ENCODE measurements around the gene GPC4. TPM values are rescaled to one million over a fixed set of nuclear protein-coding genes. Genes with fewer than 3 reads are reported as not detected.

GPC4 gene
- total RNA-seq, 2 donors from 2014 or later, result 21.3 to 28.4 TPM

DNA sequence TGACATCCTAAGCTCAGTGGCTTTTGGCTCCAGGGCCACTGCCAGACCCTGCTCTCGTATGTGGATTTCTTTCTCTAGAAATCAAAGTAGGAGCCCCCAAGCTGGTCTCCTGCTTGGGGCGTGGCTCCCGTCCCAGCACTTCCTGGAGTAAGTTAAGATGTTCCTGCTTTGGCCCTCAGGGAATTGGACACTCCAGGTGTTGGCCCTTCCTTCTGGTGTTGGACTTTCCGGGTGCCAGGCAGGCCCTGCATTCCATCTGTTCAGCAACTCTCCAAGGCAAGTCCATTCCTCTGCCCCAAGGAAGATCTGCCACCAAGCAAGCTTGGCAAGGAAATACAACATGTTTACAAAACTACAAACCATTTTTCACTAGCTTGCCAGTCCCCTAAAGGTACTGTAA is 22.1 kb upstream of the GPC4 start:
- H3K27ac ChIP-seq, result no peak overlapping the region
- DNase-seq (ENCODE audit: low spot score), result no peak
- H3K9me3 ChIP-seq, result no peaks in the 10 kb centered on the region
- H3K27me3 ChIP-seq (replicated peaks; ENCODE audit: insufficient read depth), result no peaks in the 10 kb centered on the region
- H3K4me1 ChIP-seq (ENCODE audit: control insufficient read depth in 1 of 2, low read depth in 2 of 2), result no peaks in the 10 kb centered on the region
- ATAC-seq (ENCODE audit: insufficient number of reproducible peaks, low FRiP score, low read depth), result no peak
- TF ChIP-seq, protein P1, sequence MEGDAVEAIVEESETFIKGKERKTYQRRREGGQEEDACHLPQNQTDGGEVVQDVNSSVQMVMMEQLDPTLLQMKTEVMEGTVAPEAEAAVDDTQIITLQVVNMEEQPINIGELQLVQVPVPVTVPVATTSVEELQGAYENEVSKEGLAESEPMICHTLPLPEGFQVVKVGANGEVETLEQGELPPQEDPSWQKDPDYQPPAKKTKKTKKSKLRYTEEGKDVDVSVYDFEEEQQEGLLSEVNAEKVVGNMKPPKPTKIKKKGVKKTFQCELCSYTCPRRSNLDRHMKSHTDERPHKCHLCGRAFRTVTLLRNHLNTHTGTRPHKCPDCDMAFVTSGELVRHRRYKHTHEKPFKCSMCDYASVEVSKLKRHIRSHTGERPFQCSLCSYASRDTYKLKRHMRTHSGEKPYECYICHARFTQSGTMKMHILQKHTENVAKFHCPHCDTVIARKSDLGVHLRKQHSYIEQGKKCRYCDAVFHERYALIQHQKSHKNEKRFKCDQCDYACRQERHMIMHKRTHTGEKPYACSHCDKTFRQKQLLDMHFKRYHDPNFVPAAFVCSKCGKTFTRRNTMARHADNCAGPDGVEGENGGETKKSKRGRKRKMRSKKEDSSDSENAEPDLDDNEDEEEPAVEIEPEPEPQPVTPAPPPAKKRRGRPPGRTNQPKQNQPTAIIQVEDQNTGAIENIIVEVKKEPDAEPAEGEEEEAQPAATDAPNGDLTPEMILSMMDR (IDR thresholded peaks at IDR 0.05), result no peak
- no peaks in the 10 kb centered on the region for H3K36me3 ChIP-seq
- no peak overlapping the region for H3K4me3 ChIP-seq

DNA sequence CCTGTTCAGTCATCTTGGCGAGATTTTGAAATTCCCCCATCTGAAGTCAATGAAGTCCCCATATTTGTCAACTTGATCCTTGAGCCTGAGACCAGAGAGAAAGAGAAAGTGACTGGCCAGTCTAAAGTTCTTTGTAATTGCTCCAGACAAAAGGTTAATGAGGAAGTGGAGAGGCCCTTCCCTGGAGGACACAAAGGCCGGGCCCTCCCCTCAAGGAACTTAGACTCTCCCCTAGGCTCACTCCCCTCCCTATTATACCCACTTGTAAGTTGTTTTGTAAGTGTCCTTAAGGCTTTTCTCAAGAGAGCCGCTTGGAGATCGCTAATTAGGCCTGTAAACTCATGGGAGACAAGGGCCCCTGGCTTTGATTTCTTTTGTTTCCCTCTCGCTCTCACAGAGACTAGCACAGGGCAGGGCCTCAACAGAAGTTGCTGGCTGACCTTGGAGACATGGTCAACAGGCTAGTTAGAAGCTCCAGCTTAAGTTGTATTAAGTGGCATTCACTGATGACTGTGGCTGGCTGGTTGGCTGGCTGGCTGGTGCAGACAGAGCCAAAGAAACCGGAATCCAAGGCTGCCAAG is 20.3 kb upstream of the GPC4 start:
- no peak for DNase-seq (ENCODE audit: low spot score)

DNA sequence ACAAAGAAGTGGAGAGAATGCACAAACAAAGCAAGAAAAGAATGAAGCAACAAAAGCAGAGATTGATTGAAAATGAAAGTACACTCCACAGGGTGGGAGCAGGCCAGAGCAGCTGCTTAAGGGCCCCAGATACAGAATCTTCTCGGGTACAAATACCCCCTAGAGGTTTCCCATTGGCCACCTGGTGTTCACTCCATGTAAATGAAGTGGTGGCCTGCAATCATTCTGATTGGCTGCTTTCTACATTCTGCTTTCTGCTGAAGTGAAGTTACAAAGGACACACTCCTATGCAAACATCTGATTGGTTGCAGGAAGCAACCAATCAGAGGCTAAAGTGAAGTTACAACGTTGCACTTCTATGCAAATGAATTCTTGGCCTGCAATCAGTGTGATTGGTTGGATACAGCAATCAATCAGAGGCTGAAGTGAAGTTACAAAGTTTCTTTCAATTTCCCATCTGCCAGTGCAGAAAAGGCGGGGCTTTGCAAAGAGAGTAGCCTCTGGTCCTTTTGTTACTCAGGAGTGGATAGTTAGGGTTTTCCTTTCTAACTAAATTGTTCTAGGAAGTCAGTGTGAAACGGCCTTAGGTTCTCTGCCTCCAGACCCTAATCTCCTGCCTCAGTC is 19.0 kb upstream of the GPC4 start:
- TF ChIP-seq, protein P1 (IDR thresholded peaks at IDR 0.05), result no peak
- H3K4me1 ChIP-seq (ENCODE audit: control insufficient read depth in 1 of 2, low read depth in 2 of 2), result no peaks in the 10 kb centered on the region
- no peak for ATAC-seq (ENCODE audit: insufficient number of reproducible peaks, low FRiP score, low read depth)
- H3K27ac ChIP-seq, result no peak overlapping the region
- H3K27me3 ChIP-seq (replicated peaks; ENCODE audit: insufficient read depth), result no peaks in the 10 kb centered on the region
- H3K9me3 ChIP-seq, result no peaks in the 10 kb centered on the region
- no peaks in the 10 kb centered on the region for H3K36me3 ChIP-seq
- H3K4me3 ChIP-seq, result no peak overlapping the region
- DNase-seq (ENCODE audit: low spot score), result no peak

More for the DNA sequence above, 20.3 kb upstream of the GPC4 start:
- H3K27ac ChIP-seq, result no peak overlapping the region
- no peaks in the 10 kb centered on the region for H3K27me3 ChIP-seq (replicated peaks; ENCODE audit: insufficient read depth)
- no peaks in the 10 kb centered on the region for H3K9me3 ChIP-seq
- H3K36me3 ChIP-seq, result no peaks in the 10 kb centered on the region
- no peak overlapping the region for H3K4me3 ChIP-seq
- no peaks in the 10 kb centered on the region for H3K4me1 ChIP-seq (ENCODE audit: control insufficient read depth in 1 of 2, low read depth in 2 of 2)
- TF ChIP-seq, protein P1 (IDR thresholded peaks at IDR 0.05), result no peak
- no peak for ATAC-seq (ENCODE audit: insufficient number of reproducible peaks, low FRiP score, low read depth)

DNA sequence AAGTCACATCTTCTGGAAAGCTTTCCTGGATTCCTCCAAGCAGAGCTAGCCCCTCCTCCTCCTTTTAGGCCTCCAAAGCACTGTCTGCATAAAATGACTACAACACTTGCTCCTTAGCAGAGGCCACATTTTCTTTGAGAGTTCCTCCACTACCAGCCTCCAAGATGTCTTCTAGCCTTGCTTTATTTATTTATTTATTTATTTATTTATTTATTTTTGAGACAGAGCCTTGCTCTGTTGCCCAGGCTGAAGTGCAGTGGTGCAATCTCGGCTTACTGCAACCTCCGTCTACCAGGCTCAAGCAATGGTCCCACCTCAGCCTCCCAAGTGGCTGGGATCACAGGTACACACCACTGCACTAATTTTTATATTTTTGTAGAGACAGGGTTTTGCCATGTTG is 4.6 kb upstream of the GPC4 start:
- TF ChIP-seq, protein P1 (IDR thresholded peaks at IDR 0.05), result no peak
- Histone ChIP-seq H3K9me3 (no peaks in the 10 kb centered on the region), H3K36me3 (no peaks in the 10 kb centered on the region), H3K27me3 (replicated peaks; ENCODE audit: insufficient read depth) (no peaks in the 10 kb centered on the region), H3K4me1 (ENCODE audit: control insufficient read depth in 1 of 2, low read depth in 2 of 2) (no peaks in the 10 kb centered on the region), H3K4me3 (no peak overlapping the region), H3K27ac (no peak overlapping the region)
- ATAC-seq (ENCODE audit: insufficient number of reproducible peaks, low FRiP score, low read depth) (no peak), DNase-seq (ENCODE audit: low spot score) (no peak)

DNA sequence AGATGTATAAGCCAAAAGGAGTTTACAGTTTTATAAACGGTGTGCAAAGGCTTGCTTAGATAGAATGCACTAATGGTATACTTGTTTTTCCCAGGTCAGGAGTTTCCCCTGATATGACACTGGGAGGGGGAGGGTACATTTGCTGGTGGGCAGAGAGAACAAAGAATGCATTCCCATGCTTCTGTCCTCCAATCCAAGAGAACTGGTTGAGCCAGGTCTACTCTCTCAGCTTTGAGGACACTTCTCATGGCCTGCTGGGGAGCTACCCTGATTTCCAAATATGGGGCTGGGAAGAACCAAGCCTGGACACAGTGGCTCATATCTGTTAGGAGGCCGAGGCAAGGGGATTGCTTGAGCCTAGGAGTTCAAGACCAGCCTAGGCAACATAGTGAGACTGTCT is 3.3 kb upstream of the GPC4 start:
- H3K4me3 ChIP-seq, result no peak overlapping the region
- no peaks in the 10 kb centered on the region for H3K27me3 ChIP-seq (replicated peaks; ENCODE audit: insufficient read depth)
- no peaks in the 10 kb centered on the region for H3K36me3 ChIP-seq
- H3K9me3 ChIP-seq, result no peaks in the 10 kb centered on the region
- DNase-seq (ENCODE audit: low spot score) (no peak), ATAC-seq (ENCODE audit: insufficient number of reproducible peaks, low FRiP score, low read depth) (no peak)
- no peak overlapping the region for H3K27ac ChIP-seq
- TF ChIP-seq, protein P1 (IDR thresholded peaks at IDR 0.05), result no peak
- H3K4me1 ChIP-seq (ENCODE audit: control insufficient read depth in 1 of 2, low read depth in 2 of 2), result no peaks in the 10 kb centered on the region

Data from thoracic aorta (tissue), 2 donors.